ENCODE data around the gene TBC1D28. TPM values are rescaled to one million over a fixed set of nuclear protein-coding genes. Genes with fewer than 3 reads are reported as not detected.
"Not testable (repeated sequence)": the region's sequence is repeated elsewhere in the genome, so short reads cannot be mapped to it uniquely, and the experiment has no call there.

Gene TBC1D28

GRCh38 chr17:18613016-18613415, 31.2 kb downstream of the TBC1D28 start:
- H2BK120ac ChIP-seq (ENCODE audit: low read depth, low read length); H3K4me1 ChIP-seq (ENCODE audit: control insufficient read depth, insufficient read depth, low read depth, low read length): not testable (repeated sequence)

GRCh38 chr17:18593138-18593537, 51.1 kb downstream of the TBC1D28 start:
- H3K9me3 ChIP-seq (ENCODE audit: control insufficient read depth, low read length); DNase-seq; H3K36me3 ChIP-seq (ENCODE audit: control insufficient read depth in 1 of 2, insufficient read depth in 2 of 2, low read depth in 1 of 2, low read length in 2 of 2); H2BK12ac ChIP-seq (ENCODE audit: low read length in 2 of 2); H4K8ac ChIP-seq (ENCODE audit: low read length); H2AFZ ChIP-seq (ENCODE audit: low read depth, low read length); H3K27ac ChIP-seq (ENCODE audit: low read length, poor library complexity, severe bottlenecking); H3K14ac ChIP-seq (ENCODE audit: low read length in 2 of 2); H3K79me1 ChIP-seq (replicated peaks; ENCODE audit: low read length, poor library complexity, severe bottlenecking); H3K4me1 ChIP-seq (ENCODE audit: control insufficient read depth, insufficient read depth, low read depth, low read length); H2AK5ac ChIP-seq (ENCODE audit: low read length, severe bottlenecking); H2BK15ac ChIP-seq (ENCODE audit: low read depth, poor library complexity, severe bottlenecking); H3K18ac ChIP-seq (ENCODE audit: low read depth in 1 of 2, low read length in 2 of 2); H2BK120ac ChIP-seq (ENCODE audit: low read depth, low read length); H3K4me2 ChIP-seq (ENCODE audit: low read length, poor library complexity, severe bottlenecking); H3K27me3 ChIP-seq (ENCODE audit: control insufficient read depth in 1 of 2, insufficient read depth in 1 of 2, low read length in 2 of 2); H2BK5ac ChIP-seq (ENCODE audit: low read depth, low read length, poor library complexity, severe bottlenecking); H3K4me3 ChIP-seq (ENCODE audit: insufficient read depth in 1 of 2, low read depth in 1 of 2, low read length in 2 of 2); H4K91ac ChIP-seq (ENCODE audit: low read length); H3K23ac ChIP-seq (ENCODE audit: low read length in 2 of 2); H3K4ac ChIP-seq (ENCODE audit: low read depth in 1 of 2, low read length in 2 of 2); H3K9ac ChIP-seq (ENCODE audit: low read length): not testable (repeated sequence)
- WGBS, result no CpG with 5 or more reads among the region's 2 CpGs

More at GRCh38 chr17:18613016-18613415, 31.2 kb downstream of the TBC1D28 start:
- not testable (repeated sequence) for H3K4me2 ChIP-seq (ENCODE audit: low read length, poor library complexity, severe bottlenecking); H3K14ac ChIP-seq (ENCODE audit: low read length in 2 of 2); H3K23ac ChIP-seq (ENCODE audit: low read length in 2 of 2); H4K8ac ChIP-seq (ENCODE audit: low read length); H2AK5ac ChIP-seq (ENCODE audit: low read length, severe bottlenecking); H3K4me3 ChIP-seq (ENCODE audit: insufficient read depth in 1 of 2, low read depth in 1 of 2, low read length in 2 of 2); H3K27ac ChIP-seq (ENCODE audit: low read length, poor library complexity, severe bottlenecking); H3K79me1 ChIP-seq (replicated peaks; ENCODE audit: low read length, poor library complexity, severe bottlenecking); H2AFZ ChIP-seq (ENCODE audit: low read depth, low read length); H3K4ac ChIP-seq (ENCODE audit: low read depth in 1 of 2, low read length in 2 of 2); H3K9me3 ChIP-seq (ENCODE audit: control insufficient read depth, low read length); H4K91ac ChIP-seq (ENCODE audit: low read length); H3K27me3 ChIP-seq (ENCODE audit: control insufficient read depth in 1 of 2, insufficient read depth in 1 of 2, low read length in 2 of 2); DNase-seq; H3K36me3 ChIP-seq (ENCODE audit: control insufficient read depth in 1 of 2, insufficient read depth in 2 of 2, low read depth in 1 of 2, low read length in 2 of 2); H2BK15ac ChIP-seq (ENCODE audit: low read depth, poor library complexity, severe bottlenecking); H2BK5ac ChIP-seq (ENCODE audit: low read depth, low read length, poor library complexity, severe bottlenecking); H2BK12ac ChIP-seq (ENCODE audit: low read length in 2 of 2); H3K9ac ChIP-seq (ENCODE audit: low read length); H3K18ac ChIP-seq (ENCODE audit: low read depth in 1 of 2, low read length in 2 of 2)

Small RNA genes lying within 50 kb of the gene (small RNA-seq; reads per million reads assigned to genes)
- not detected for gene AC026271.2 (ENCODE audit: low read depth)
